SK-N-SH treated with all-trans-retinoic acid at 6 μM for 48 hours (cell line): ENCODE results near the gene FTO.

Source experiments
- ATAC-seq: fragments of 200-7000 bp; cut with Tn5 transposase; 3 replicates; pipeline ENCODE4 v1.9.1; 2020; ENCODE audit warnings: mild to moderate bottlenecking, moderate library complexity
- ARNTL ChIP-seq: fragments of 450-650 bp; formaldehyde crosslinking; IDR thresholded peaks from 2 replicates; pipeline ENCODE4 v1.5.0; 2020; ENCODE audit warnings: low read depth, mild to moderate bottlenecking, moderate library complexity, borderline replicate concordance
- CREB5 ChIP-seq: fragments of 250-450 bp; sonication (Bioruptor Pico); IDR thresholded peaks from 2 replicates; pipeline ENCODE4 v1.5.1; 2020; ENCODE audit warnings: low read depth, mild to moderate bottlenecking, moderate library complexity
- GLIS3 ChIP-seq: fragments of 250-450 bp; sonication (Bioruptor Pico); IDR thresholded peaks from 2 replicates; pipeline ENCODE4 v1.5.0; 2020; ENCODE audit warnings: mild to moderate bottlenecking, moderate library complexity
- ISL1 ChIP-seq: fragments of 250-450 bp; sonication (Bioruptor Pico); IDR thresholded peaks from 2 replicates; pipeline ENCODE4 v2.1.2; 2022; ENCODE audit warnings: mild to moderate bottlenecking, moderate library complexity
- OSR1 ChIP-seq: fragments of 250-450 bp; sonication (Bioruptor Pico); IDR thresholded peaks from 2 replicates; pipeline ENCODE4 v1.8.0; 2022; ENCODE audit warnings: moderate library complexity, mild to moderate bottlenecking, inconsistent platforms
- PATZ1 ChIP-seq: fragments of 250-450 bp; sonication (Bioruptor Pico); IDR thresholded peaks from 2 replicates; pipeline ENCODE4 v1.8.0; 2020; ENCODE audit warnings: mild to moderate bottlenecking, moderate library complexity, borderline replicate concordance
- POU6F1 ChIP-seq: fragments of 250-450 bp; sonication (Bioruptor Pico); IDR thresholded peaks from 2 replicates; pipeline ENCODE4 v1.8.0; 2021; ENCODE audit warnings: low read depth, mild to moderate bottlenecking, moderate library complexity, borderline replicate concordance
- PPARA ChIP-seq: fragments of 250-450 bp; sonication (Bioruptor Pico); IDR thresholded peaks from 2 replicates; pipeline ENCODE4 v1.5.0; 2020; ENCODE audit warnings: mild to moderate bottlenecking, borderline replicate concordance
- RARB ChIP-seq: fragments of 250-450 bp; sonication (Bioruptor Pico); IDR thresholded peaks from 2 replicates; pipeline ENCODE4 v1.8.0; 2021; ENCODE audit warnings: mild to moderate bottlenecking, moderate library complexity
- SNAI2 ChIP-seq: fragments of 250-450 bp; sonication (Bioruptor Pico); IDR thresholded peaks from 2 replicates; pipeline ENCODE4 v1.5.0; 2020; ENCODE audit warnings: mild to moderate bottlenecking, moderate library complexity
- TOX ChIP-seq: fragments of 250-450 bp; sonication (Bioruptor Pico); IDR thresholded peaks from 2 replicates; pipeline ENCODE4 v1.8.0; 2021; ENCODE audit warnings: mild to moderate bottlenecking, moderate library complexity, borderline replicate concordance
- TSHZ2 ChIP-seq: fragments of 250-450 bp; sonication (Bioruptor Pico); IDR thresholded peaks from 2 replicates; pipeline ENCODE4 v1.5.0; 2020; ENCODE audit warnings: mild to moderate bottlenecking, moderate library complexity
- ZFP3 ChIP-seq: fragments of 250-450 bp; sonication (Bioruptor Pico); IDR thresholded peaks from 2 replicates; pipeline ENCODE4 v1.5.0; 2020; ENCODE audit warnings: mild to moderate bottlenecking, moderate library complexity
- ZFP30 ChIP-seq: fragments of 450-650 bp; formaldehyde crosslinking; IDR thresholded peaks from 2 replicates; pipeline ENCODE4 v1.5.0; 2022; ENCODE audit warnings: mild to moderate bottlenecking, moderate library complexity
- ZNF565 ChIP-seq: fragments of 450-650 bp; formaldehyde crosslinking; conservative IDR thresholded peaks from 2 replicates; pipeline ENCODE4 v1.5.0; 2020; ENCODE audit warnings: low read depth, mild to moderate bottlenecking, moderate library complexity
- ZNF70 ChIP-seq: fragments of 450-650 bp; formaldehyde crosslinking; IDR thresholded peaks from 2 replicates; pipeline ENCODE4 v1.5.0; 2020; ENCODE audit warnings: mild to moderate bottlenecking, moderate library complexity
- ZNF8 ChIP-seq: fragments of 450-650 bp; formaldehyde crosslinking; IDR thresholded peaks from 2 replicates; pipeline ENCODE4 v1.5.0; 2020; ENCODE audit warnings: mild to moderate bottlenecking, moderate library complexity

Gene FTO

GRCh38 chr16:54193013-54193664, 489.2 kb downstream of the FTO start:
- no peak for ATAC-seq
- TF ChIP-seq RARB (no peak), ZFP30 (no peak), POU6F1 (no peak), ZNF8 (CRISPR knock-in tag) (no peak), CREB5 (CRISPR knock-in tag) (no peak), OSR1 (CRISPR knock-in tag) (no peak), ARNTL (no peak), ZNF70 (CRISPR knock-in tag) (no peak), GLIS3 (CRISPR knock-in tag) (no peak)

GRCh38 chr16:54193665-54194333, 489.8 kb downstream of the FTO start:
- ATAC-seq = peak; percentile 99
- TF ChIP-seq ZNF565 (no peak), PATZ1 (CRISPR knock-in tag) (no peak), PPARA (CRISPR knock-in tag) (no peak)

- ATAC-seq = no peak
- no peak for TF ChIP-seq TOX (CRISPR knock-in tag)
- TF ChIP-seq PPARA (CRISPR knock-in tag) = no peak
Measured at GRCh38 chr16:54194334-54194743, 490.4 kb downstream of the FTO start.

GRCh38 chr16:54197758-54198157, 493.8 kb downstream of the FTO start:
- no peak for ATAC-seq
- TF ChIP-seq ZFP3 (CRISPR knock-in tag) (no peak), POU6F1 (no peak), ISL1 (no peak), ARNTL (no peak), TOX (CRISPR knock-in tag) (no peak), RARB (no peak), ZFP30 (no peak), TSHZ2 (CRISPR knock-in tag) (no peak), CREB5 (CRISPR knock-in tag) (no peak), SNAI2 (no peak)
